ENCODE data around the gene ZNF681.
"Not testable (repeated sequence)": the region's sequence is repeated elsewhere in the genome, so short reads cannot be mapped to it uniquely, and the experiment has no call there.

GRCh38 chr19:23724161-23724560 lies 34.5 kb downstream of the ZNF681 start:
- not testable (repeated sequence) for TF ChIP-seq ZNF670 (CRISPR knock-in tag; IDR thresholded peaks at IDR 0.05; ENCODE audit: borderline replicate concordance); POLR2A (IDR thresholded peaks at IDR 0.05; ENCODE audit: insufficient read depth in 1 of 2, low read depth in 2 of 2, low read length in 2 of 2); TCF7L2 (IDR thresholded peaks at IDR 0.05; ENCODE audit: low read depth, low read length)
